Upper lobe of right lung (tissue), 1 donor: Measurements from ENCODE around the gene PROC. TPM values are rescaled to one million over a fixed set of nuclear protein-coding genes. Genes with fewer than 3 reads are reported as not detected.

Experiments
- ATAC-seq: fragments of 200-7000 bp; cut with Tn5 transposase; one replicate; pipeline ENCODE4 v1.9.1; 2020; ENCODE audit warnings: mild to moderate bottlenecking, moderate library complexity
- DNase-seq: peaks from one replicate; pipeline ENCODE4 v3.0.0-alpha.2; 2020
- H3K27ac ChIP-seq: fragments of 200-600 bp; one replicate; pipeline ENCODE4 v1.8.0; 2022
- H3K27me3 ChIP-seq: fragments of 200-600 bp; one replicate; pipeline ENCODE4 v1.8.0; 2022; ENCODE audit warnings: mild to moderate bottlenecking
- H3K36me3 ChIP-seq: fragments of 200-600 bp; one replicate; pipeline ENCODE4 v1.8.0; 2022
- H3K4me1 ChIP-seq: fragments of 200-600 bp; one replicate; pipeline ENCODE4 v1.8.0; 2022
- H3K4me3 ChIP-seq: fragments of 200-600 bp; one replicate; pipeline ENCODE4 v1.8.0; 2022; ENCODE audit warnings: mild to moderate bottlenecking
- H3K9me3 ChIP-seq: fragments of 200-600 bp; one replicate; pipeline ENCODE4 v1.8.0; 2022
- CTCF ChIP-seq: fragments of 200-600 bp; IDR thresholded peaks from one replicate; pipeline ENCODE4 v1.8.0; 2022; ENCODE audit warnings: antibody characterized with exemption
- intact Hi-C: fragments of 100-400 bp; cut with DNase I; formaldehyde crosslinking; loops from one replicate; pipeline ENCODE4 v1.11.0; 2022
- total RNA-seq: library from RNA; stranded (reverse); fragmentation: NEBNext Ultra II Directional; extraction: Animal tissue kit (Norgen Biotek cat#: 25700); gene quantifications from one replicate; pipeline ENCODE4 v1.2.1, GENCODE V29; 2021
- donor health status: DM: no; HTN: yes; CAD: no; lungs with severe emphysema.

The PROC gene
- total RNA-seq, 1 donor from 2014 or later, result not detected

GRCh38 chr2:127377262-127377661, 41.0 kb upstream of the PROC start:
- ATAC-seq (no peak), DNase-seq (no peak)
- Histone ChIP-seq H3K4me3 (no peak overlapping the region), H3K9me3 (peaks cover 10% of the 10 kb centered on the region), H3K4me1 (peaks cover 4% of the 10 kb centered on the region), H3K27me3 (no peaks in the 10 kb centered on the region), H3K27ac (no peak overlapping the region), H3K36me3 (no peaks in the 10 kb centered on the region)
- no peak for TF ChIP-seq CTCF
- intact Hi-C loops, result no loop called here

DNA sequence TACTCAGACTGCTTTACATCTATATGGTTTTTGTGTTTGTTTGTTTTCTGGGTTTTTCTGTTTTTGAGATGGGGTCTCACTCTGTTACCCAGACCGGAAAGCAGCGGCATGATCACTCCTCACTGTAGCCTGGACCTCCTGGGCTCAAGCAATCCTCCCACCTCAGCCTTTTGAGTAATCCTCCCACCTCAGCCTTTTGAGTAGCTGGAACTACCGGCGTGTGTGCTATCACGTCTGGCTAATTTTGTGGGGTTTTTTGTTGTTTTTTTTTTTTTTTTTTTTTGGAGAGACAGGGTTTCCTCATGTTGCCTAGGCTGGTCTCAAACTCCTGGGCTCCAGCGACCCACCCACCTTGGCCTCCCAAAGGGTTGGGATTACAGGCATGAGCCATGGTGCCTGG, 39.5 kb upstream of the PROC start:
- ATAC-seq, result no peak
- DNase-seq, result no peak
- no peak overlapping the region for H3K27ac ChIP-seq
- no peak overlapping the region for H3K4me3 ChIP-seq
- H3K4me1 ChIP-seq, result peaks cover 4% of the 10 kb centered on the region
- H3K27me3 ChIP-seq, result no peaks in the 10 kb centered on the region
- no peaks in the 10 kb centered on the region for H3K36me3 ChIP-seq
- TF ChIP-seq CTCF, result no peak
- intact Hi-C loops, result no loop called here
- H3K9me3 ChIP-seq, result peaks cover 5% of the 10 kb centered on the region

GRCh38 chr2:127379712-127380355, 38.4 kb upstream of the PROC start:
- H3K36me3 ChIP-seq, result no peaks in the 10 kb centered on the region
- peaks cover 4% of the 10 kb centered on the region for H3K4me1 ChIP-seq
- DNase-seq, result no peak
- H3K27ac ChIP-seq, result no peak overlapping the region
- intact Hi-C loops, result no loop called here
- no peak for ATAC-seq
- H3K27me3 ChIP-seq, result no peaks in the 10 kb centered on the region
- no peak overlapping the region for H3K4me3 ChIP-seq
- no peaks in the 10 kb centered on the region for H3K9me3 ChIP-seq
- TF ChIP-seq CTCF, result no peak

DNA sequence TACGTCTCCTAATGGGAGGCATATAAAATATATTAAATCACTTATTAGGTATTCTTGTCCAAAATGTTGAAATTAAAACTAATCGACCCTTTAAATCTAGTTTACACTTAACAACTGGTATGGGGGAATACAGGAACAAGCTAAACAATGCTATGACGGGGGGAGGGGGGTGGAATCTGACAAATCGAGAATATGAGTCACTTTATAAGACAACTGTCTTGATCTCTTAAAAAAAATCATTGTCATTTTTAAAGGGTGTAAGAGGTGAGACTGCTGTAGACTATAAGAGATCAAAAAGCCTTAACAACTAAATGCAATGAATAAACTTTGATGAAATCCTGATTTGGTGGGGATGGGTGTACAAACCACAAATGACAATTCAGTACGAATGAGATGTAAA, 36.5 kb upstream of the PROC start:
- intact Hi-C loops, result no loop called here
- no peak overlapping the region for H3K27ac ChIP-seq
- no peak for TF ChIP-seq CTCF
- DNase-seq (no peak), ATAC-seq (no peak)
- no peaks in the 10 kb centered on the region for H3K36me3 ChIP-seq
- no peak overlapping the region for H3K4me3 ChIP-seq
- H3K4me1 ChIP-seq, result peaks cover 14% of the 10 kb centered on the region
- no peaks in the 10 kb centered on the region for H3K27me3 ChIP-seq
- no peaks in the 10 kb centered on the region for H3K9me3 ChIP-seq

GRCh38 chr2:127382831-127383230, 35.4 kb upstream of the PROC start:
- H3K27ac ChIP-seq, result no peak overlapping the region
- H3K36me3 ChIP-seq, result no peaks in the 10 kb centered on the region
- no peak for TF ChIP-seq CTCF
- H3K9me3 ChIP-seq, result no peaks in the 10 kb centered on the region
- no peak overlapping the region for H3K4me3 ChIP-seq
- no peak for DNase-seq
- intact Hi-C loops, result no loop called here
- H3K4me1 ChIP-seq, result peaks cover 14% of the 10 kb centered on the region
- H3K27me3 ChIP-seq, result no peaks in the 10 kb centered on the region
- no peak for ATAC-seq

DNA sequence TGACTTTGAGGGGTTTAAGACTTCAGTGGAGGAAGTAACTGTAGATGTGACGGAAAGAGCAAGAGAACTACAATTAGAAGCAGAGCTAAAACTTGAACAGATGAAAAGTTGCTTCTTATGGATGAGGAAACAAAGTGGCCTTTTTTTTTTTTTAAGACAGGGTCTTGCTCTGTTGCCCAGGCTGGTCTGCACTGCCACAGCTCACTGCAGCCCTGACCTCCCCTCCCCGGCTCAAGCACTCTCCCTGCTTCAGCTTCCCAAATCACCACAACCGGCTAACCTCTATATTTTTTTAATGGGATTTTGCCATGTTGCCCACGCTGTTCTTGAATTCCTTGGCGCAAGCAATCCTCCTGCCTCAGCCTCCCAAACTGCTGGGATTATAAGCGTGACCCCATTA, 33.7 kb upstream of the PROC start:
- no peak for DNase-seq
- Histone ChIP-seq H3K9me3 (no peaks in the 10 kb centered on the region), H3K27me3 (no peaks in the 10 kb centered on the region), H3K4me3 (no peak overlapping the region), H3K27ac (no peak overlapping the region), H3K4me1 (peaks cover 18% of the 10 kb centered on the region), H3K36me3 (no peaks in the 10 kb centered on the region)
- intact Hi-C loops, result no loop called here
- ATAC-seq, result no peak
- TF ChIP-seq CTCF, result no peak
